Glutamatergic neuron (in vitro differentiated cells): ENCODE results near the gene LIMD2. TPM values are rescaled to one million over a fixed set of nuclear protein-coding genes. Genes with fewer than 3 reads are reported as not detected.

ENCODE experiments used
- DNase-seq: peaks from one replicate; pipeline ENCODE4 v3.0.0; 2022
- H3K27ac Mint-ChIP-seq: one replicate; pipeline ENCODE4 v1.8.0; 2020; ENCODE audit warnings: mild to moderate bottlenecking, mixed read lengths, inconsistent platforms; ENCODE audit not compliant: unreplicated experiment
- H3K27me3 Mint-ChIP-seq: one replicate; pipeline ENCODE4 v1.8.0; 2020; ENCODE audit warnings: mild to moderate bottlenecking, moderate library complexity, mixed read lengths, inconsistent platforms; ENCODE audit not compliant: unreplicated experiment
- H3K36me3 Mint-ChIP-seq: one replicate; pipeline ENCODE4 v1.8.0; 2020; ENCODE audit warnings: mild to moderate bottlenecking, mixed read lengths, inconsistent platforms; ENCODE audit not compliant: unreplicated experiment
- H3K4me1 Mint-ChIP-seq: one replicate; pipeline ENCODE4 v1.8.0; 2020; ENCODE audit warnings: mild to moderate bottlenecking, low read depth, mixed read lengths, inconsistent platforms; ENCODE audit not compliant: unreplicated experiment
- H3K4me3 Mint-ChIP-seq: one replicate; pipeline ENCODE4 v1.8.0; 2020; ENCODE audit warnings: mild to moderate bottlenecking, mixed read lengths, inconsistent platforms; ENCODE audit not compliant: unreplicated experiment
- H3K9me3 Mint-ChIP-seq: one replicate; pipeline ENCODE4 v1.8.0; 2020; ENCODE audit warnings: mild to moderate bottlenecking, moderate library complexity, mixed read lengths, inconsistent platforms; ENCODE audit not compliant: unreplicated experiment
- CTCF ChIP-seq: fragments of 200-600 bp; sonication (generic); IDR thresholded peaks from one replicate; pipeline ENCODE4 v1.5.0; 2021; ENCODE audit not compliant: partially characterized antibody, unreplicated experiment
- total RNA-seq: library from RNA; stranded (reverse); fragmentation: NEBNext Ultra II Directional; extraction: Animal tissue kit (Norgen Biotek cat#: 25700); gene quantifications from one replicate; pipeline ENCODE4 v1.2.1, GENCODE V29; 2021; ENCODE audit not compliant: unreplicated experiment

LIMD2 gene
- total RNA-seq, 1 donor from 2014 or later: 311 TPM

GRCh38 chr17:63701868-63702720 is 2.2 kb upstream of the LIMD2 start:
- H3K9me3 Mint-ChIP-seq: peaks cover 18% of the 10 kb centered on the region
- TF ChIP-seq CTCF: no peak
- peaks cover 20% of the 10 kb centered on the region for H3K27me3 Mint-ChIP-seq
- DNase-seq: no peak
- no peaks in the 10 kb centered on the region for H3K36me3 Mint-ChIP-seq
- peak overlapping the region; percentile 97 for H3K27ac Mint-ChIP-seq
- peaks cover 27% of the 10 kb centered on the region for H3K4me1 Mint-ChIP-seq
- H3K4me3 Mint-ChIP-seq: peak overlapping the region; percentile 95

- Mint-ChIP-seq H3K36me3 (no peaks in the 10 kb centered on the region), H3K4me1 (peaks cover 33% of the 10 kb centered on the region), H3K27me3 (peaks cover 22% of the 10 kb centered on the region), H3K9me3 (peaks cover 18% of the 10 kb centered on the region), H3K27ac (peak overlapping the region; percentile 97), H3K4me3 (peak overlapping the region; percentile 95)
- no peak for TF ChIP-seq CTCF
- no peak for DNase-seq
These were observed 1.5 kb upstream of the LIMD2 start for GRCh38 chr17:63701456-63701820.

- peak; percentile 74 for DNase-seq
- no peak for TF ChIP-seq CTCF
- H3K27ac Mint-ChIP-seq: peak overlapping the region; percentile 97
- peaks cover 38% of the 10 kb centered on the region for H3K4me1 Mint-ChIP-seq
- H3K9me3 Mint-ChIP-seq: peaks cover 23% of the 10 kb centered on the region
- no peaks in the 10 kb centered on the region for H3K36me3 Mint-ChIP-seq
- peaks cover 21% of the 10 kb centered on the region for H3K27me3 Mint-ChIP-seq
- peak overlapping the region; percentile 95 for H3K4me3 Mint-ChIP-seq
These were observed 867 bp upstream of the LIMD2 start for GRCh38 chr17:63700528-63701455.

- H3K27ac Mint-ChIP-seq: peak overlapping the region; percentile 85
- peaks cover 46% of the 10 kb centered on the region for H3K4me1 Mint-ChIP-seq
- peaks cover 35% of the 10 kb centered on the region for H3K9me3 Mint-ChIP-seq
- peak overlapping the region; percentile 87 for H3K4me3 Mint-ChIP-seq
- no peak for TF ChIP-seq CTCF
- H3K27me3 Mint-ChIP-seq: peaks cover 26% of the 10 kb centered on the region
- DNase-seq: peak; percentile 79
- no peaks in the 10 kb centered on the region for H3K36me3 Mint-ChIP-seq
These were observed 863 bp downstream of the LIMD2 start for GRCh38 chr17:63698886-63699637.
